GM04504 (cell line): ENCODE results near the gene ATG7.
"Not testable (repeated sequence)": the region's sequence is repeated elsewhere in the genome, so short reads cannot be mapped to it uniquely, and the experiment has no call there.

ENCODE experiments used
- DNase-seq: peaks from one replicate; pipeline ENCODE4 v3.0.0-alpha.2; 2012; ENCODE audit warnings: low read depth

ATG7 gene

DNA sequence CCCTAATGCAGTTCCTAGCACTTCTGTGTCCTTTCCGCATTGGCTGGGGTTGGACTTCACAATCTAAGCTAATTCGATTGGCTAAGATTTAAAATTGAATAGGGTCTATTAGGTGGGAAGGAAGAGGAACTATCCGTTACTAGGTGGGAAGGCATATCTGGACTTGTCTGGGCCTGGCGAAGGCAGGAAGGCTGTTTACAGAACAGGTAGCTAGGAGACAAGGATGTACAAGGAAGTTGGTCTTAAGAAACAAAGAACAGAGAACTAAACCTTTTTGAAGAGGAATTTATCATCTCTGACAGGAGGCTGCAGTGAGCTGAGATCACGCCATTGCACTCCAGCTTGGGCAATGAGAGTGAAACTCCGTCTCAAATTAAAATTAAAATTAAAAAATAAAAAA, 17.3 kb upstream of the ATG7 start:
- DNase-seq: no peak

DNA sequence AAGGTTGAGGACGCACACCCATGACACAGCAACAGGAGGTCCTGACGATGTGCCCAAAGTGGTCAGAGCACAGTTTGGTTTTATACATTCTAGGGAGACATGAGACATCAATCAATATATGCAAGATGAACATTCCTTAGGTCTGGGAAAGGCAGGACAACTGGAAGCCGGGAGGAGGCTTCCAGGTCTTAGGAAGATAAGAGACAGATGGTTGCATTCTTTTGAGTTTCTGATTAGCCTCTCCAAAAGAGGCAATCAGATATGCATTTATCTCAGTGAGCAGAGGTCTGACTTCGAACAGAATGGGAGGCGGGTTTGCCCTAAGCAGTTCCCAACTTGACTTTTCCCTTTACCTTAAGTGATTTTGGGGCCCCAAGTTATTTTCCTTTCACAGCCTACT, 16.7 kb upstream of the ATG7 start:
- DNase-seq: not testable (repeated sequence)

DNA sequence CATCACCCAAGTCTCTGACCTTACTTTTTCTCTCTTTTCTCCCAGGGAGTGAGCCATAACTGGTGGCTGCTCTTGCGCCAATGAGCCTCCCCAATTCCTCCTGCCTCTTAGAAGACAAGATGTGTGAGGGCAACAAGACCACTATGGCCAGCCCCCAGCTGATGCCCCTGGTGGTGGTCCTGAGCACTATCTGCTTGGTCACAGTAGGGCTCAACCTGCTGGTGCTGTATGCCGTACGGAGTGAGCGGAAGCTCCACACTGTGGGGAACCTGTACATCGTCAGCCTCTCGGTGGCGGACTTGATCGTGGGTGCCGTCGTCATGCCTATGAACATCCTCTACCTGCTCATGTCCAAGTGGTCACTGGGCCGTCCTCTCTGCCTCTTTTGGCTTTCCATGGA, 13.2 kb upstream of the ATG7 start:
- no peak for DNase-seq

DNA sequence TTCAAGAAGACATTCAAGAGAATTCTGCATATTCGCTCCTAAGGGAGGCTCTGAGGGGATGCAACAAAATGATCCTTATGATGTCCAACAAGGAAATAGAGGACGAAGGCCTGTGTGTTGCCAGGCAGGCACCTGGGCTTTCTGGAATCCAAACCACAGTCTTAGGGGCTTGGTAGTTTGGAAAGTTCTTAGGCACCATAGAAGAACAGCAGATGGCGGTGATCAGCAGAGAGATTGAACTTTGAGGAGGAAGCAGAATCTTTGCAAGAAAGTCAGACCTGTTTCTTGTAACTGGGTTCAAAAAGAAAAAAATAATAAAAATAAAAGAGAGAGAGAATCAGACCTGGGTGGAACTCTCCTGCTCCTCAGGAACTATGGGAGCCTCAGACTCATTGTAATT, 11.7 kb upstream of the ATG7 start:
- DNase-seq: no peak

DNA sequence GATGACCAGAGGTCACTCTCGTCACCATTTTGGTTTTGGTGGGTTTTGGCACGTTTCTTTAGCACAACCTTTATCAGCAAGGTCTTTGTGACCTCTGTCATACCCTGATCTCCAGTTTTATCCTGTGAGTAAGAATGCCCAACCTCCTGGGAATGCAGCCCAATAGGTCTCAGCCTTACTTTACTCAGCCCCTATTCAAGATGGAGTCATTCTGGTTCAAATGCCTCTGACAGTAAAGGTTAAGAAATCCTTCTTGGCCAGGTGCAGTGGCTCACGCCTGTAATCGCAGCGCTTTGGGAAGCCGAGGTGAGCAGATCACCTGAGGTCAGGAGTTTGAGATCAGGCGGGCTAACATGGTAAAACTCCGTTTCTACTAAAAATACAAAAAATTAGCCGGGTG, 3.2 kb upstream of the ATG7 start:
- DNase-seq: no peak

DNA sequence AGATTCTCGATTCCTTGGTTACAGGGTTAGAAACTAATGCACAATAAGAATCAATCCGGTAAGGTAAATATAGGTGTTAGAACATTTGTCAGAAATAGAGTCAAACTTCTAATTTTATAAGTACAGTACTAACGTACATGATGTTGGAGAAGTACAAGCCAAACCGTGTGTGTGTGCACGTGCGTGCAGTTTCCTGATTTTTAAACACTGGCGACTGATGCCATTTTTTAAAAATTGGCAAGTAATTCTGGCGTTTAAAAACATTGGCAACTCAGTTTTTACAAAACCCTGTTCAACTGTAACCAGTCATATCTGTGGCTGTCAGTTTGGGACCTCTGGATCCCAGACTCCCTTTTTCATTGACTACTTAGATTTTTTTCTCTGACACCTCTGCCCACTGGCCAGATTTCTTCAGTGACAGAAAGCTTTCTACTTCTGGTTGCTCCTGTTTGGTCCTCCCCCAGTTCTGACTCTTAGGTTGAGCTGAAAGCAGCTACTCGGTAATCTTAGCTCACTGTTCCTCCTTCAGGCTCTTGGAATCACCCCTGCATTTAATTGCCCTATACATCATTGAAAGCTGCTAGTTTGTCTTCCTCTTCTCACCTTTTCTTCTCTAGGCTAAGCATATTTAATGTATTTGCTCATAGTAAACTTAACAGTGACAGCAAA, 843 bp downstream of the ATG7 start:
- no peak for DNase-seq

DNA sequence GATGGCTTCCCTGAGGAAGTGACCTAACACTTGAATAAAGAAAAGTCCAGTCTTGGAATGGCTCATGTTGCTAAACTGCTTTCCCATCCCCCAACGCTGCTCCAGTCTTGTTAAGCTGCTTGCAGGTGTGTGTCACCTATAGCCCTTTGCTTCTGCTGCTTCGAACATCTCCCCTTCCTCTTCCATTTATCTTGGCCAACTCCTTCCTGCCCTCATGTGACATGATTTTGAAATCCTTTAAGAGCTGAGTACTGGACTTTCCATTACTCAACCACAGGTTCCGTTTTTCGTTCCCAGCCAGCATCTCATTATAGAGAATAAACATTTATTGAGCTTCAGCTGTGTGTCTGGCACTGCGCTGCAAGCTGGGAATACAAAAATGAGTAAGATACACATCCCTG, 1.7 kb downstream of the ATG7 start:
- no peak for DNase-seq

DNA sequence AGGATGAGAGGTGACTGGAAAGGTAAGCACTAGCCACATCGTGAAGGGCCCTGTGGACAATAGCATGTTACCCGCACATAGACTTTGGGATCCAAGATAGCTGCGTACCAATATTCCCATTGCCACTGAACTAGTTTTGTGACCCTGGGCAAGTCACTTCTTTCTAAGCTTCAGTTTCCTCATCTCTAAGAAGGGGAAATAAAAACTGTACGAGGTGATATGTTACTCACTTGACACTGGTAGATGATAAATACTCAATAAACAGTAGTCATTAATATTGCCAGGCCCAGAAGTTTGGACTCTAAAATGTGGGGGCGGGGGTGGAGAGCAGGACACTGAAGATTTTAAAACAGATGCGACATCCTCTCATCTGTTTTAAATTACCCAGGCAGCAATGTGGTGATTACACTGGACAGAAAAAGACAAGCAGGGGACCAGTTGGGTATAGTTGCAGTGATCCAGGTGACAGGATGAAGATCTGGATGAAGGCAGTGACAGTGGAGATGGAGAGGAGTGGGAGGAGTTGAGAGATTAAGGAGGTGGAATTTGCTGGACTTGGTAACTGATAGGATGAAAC, 2.5 kb downstream of the ATG7 start:
- DNase-seq: no peak

DNA sequence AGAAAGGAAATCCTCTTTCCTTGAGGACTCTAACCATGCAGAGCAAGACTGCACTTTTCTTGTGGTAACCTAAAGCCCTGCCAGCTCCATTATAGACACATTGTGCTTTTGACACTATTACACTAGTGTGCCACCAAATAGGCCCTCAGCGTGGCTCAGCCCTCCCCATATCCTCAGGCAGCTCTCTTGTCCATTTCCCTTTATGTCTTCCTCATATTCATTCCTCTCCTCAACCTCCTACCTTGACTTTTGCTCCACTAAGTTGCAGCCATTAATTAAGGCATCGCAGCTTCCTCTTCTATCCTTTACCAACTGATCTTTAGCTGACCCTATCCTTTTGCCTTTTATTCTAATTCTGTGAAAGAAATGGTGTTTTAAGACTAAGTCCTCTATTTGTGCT, 3.7 kb downstream of the ATG7 start:
- DNase-seq: no peak

DNA sequence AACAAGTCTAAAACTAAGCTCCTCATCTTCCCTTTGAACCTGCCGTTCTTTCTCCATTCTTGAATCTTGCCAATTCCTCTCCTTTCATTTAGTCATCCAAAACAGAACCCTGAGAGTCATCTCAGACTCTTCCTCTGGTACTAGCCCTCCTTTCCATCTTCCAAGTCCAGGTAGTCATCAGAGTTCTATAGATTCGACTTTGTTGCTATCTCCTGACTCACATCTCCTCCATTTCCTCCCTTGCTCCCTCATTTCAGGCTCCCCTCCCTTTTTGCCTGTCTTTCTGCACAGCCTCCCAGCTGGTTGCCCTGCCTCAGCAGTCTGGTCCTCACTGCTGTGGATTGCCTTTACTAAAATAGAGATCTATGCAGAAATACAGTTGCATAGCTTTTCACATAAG, 4.7 kb downstream of the ATG7 start:
- DNase-seq: no peak

DNA sequence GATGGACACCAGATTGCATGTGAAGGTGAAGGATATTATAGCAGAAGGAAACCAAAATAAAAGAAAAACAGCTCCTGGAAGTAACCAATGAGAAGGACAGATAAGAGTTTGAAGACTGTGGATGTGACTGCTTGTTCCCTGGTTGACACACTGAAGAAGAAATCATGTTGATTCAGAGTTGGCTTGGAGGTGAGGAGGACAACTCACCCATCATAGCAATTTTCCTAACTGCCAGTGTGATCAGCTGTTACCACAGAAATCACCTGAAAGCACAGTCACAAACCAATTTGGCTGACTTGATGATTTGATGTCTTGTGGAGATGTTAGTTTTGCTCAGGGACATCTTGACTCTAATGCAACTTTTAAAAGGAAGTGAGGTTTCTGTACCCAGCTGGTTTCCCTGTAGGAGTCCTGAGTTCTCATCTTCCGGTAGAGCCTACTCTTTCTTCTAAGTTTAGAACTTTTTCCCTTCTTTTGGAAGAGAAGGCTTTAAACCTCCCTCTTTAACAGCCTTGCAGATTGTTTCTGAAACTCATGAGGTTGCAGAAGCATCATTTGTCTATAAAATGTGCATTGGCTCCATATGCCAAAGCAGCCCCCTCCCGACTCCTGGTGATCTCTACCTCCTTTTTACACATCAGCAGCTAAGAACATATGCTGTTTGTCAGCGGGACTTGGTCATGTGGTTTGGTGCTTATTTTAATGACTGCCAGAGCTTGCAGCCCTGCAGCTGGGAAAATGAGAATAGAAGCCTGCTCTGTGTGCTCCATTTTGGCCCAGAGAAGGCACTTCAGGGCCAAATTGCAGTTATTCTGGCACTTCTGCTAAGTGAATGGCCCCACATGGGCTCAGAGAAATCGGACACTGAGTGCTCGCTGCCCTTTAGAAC, 10.3 kb downstream of the ATG7 start:
- DNase-seq: no peak

DNA sequence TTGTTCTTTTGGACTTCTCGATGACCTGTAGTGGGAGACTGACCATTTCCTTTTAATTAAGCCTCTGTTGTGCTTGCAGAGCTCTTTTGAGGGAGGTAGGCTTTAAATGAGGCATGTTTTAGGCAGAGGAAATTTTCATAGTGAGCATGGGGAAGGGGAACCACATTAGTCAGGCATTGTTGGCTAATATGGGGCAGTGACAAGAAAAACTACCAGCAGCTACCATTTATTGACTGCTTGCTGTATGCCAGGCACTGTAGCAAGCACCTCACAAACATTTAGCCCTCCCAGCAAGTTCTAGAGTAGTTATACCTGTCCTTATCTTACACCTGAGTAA, 10.9 kb downstream of the ATG7 start:
- no peak for DNase-seq

DNA sequence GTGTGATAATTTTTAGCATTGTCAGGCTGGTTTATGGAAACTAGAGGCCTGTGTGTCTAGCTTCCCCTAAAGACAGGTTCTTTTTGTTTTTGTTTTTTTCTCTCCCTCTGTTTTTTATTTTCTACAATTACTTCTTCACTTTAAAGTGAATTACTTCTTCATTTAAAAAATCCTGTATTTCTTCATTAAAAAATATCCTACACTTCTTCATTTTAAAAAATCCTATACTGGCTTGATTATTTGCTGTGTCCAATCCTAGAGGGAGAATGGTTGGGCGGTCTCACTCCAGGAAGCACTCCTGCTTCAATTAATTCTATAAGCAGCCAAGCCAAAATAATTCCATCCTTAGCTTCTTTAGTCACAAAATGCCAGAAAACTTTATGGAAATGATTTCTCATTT, 11.8 kb downstream of the ATG7 start:
- DNase-seq: no peak

DNA sequence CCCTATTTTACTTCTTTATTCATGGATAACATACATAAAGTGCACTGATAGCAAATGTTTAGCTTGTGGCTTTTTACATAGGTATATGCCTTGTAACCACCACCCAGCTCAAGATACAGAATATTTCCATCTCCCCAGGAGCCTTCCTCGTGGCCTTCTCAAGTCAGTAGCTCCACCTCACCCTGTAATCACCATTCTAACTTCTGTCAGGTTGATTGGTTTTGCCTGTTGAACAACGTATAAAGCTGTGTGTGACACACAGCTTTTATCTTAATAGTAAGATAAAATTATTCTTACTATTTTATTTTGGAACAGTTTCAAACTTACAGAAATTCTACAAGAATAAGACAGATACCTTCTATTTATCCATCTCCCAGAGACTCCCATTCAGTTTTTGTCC, 13.3 kb downstream of the ATG7 start:
- no peak for DNase-seq

DNA sequence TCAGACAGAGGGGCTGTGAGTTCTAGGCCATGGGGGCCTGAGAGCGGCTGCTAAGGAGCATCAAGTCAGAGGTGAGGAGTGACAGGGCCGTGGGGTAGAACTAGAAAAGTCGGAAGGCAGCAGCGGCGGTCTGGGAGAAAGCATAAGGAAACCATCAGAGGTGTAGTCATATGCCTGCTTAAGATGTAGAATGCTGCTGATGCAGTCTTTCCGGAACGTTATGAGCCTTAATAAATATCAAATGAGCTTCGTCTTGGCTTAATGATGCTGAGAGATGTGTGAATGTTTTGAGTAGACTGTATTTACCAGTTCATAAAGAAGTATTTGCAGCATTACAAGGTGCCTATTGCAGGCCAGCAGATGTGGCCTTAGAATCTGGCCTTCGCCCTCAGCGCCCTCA, 15.2 kb downstream of the ATG7 start:
- DNase-seq: no peak

DNA sequence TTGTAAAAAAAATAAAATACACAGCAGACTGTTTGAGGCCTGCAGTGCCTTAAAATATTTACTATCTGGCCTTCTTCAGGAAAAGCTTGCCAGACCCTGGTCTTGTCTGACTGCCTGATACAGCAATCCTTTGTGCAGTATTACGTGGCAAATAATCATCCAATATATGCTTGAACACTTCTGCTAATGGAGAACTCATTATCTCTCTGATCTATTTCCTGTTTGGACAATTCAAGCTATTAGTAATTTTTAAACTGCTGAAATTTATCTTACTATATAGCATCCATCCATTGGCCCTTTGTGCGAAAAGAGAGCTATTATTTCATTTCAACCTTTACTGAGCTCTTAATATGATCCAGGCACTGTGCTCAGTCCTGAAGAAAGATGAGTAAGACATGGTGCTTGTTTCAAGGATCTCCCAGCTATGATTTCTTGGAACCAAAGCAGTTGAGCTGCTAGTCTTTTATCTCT, 15.9 kb downstream of the ATG7 start:
- DNase-seq: no peak

DNA sequence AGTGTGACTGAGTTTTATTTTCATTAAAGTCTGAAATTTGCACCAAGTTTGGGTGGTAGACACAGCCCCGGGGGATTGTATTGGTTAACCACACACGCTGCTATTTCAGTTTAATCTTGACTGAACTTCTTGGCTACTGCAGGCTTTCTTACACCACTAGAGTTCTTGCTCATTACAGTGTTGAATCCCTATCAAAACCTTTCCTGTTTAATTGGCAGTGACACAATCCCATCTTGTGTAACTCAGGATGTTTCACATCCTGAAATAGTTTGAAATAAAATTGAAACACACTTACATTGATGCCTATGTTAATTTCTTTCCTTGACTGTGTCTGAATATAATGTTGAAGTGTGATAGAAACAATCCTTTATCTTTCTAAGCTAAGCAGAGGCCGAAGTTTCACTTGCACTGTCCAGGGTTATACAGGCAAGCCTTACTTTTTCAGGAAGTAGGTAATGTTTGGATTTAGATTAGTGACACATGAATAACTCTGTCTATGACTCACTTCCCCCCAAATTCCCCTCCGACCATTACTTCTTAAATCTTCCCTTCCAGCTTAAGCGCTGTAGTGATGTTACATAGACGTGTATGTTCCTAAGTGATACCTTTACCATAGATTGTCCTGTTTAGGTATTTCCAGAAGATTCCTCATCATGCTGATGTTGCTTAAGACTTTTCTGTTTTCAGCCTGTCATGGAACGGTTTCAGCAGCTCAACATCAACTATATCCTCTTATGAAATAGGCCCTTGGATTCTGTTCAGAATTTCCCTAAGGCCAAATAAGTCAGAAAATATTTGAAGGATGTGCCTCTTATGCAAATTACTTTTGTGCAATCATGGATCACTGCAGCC, 16.8 kb downstream of the ATG7 start:
- peak; percentile 84 for DNase-seq

DNA sequence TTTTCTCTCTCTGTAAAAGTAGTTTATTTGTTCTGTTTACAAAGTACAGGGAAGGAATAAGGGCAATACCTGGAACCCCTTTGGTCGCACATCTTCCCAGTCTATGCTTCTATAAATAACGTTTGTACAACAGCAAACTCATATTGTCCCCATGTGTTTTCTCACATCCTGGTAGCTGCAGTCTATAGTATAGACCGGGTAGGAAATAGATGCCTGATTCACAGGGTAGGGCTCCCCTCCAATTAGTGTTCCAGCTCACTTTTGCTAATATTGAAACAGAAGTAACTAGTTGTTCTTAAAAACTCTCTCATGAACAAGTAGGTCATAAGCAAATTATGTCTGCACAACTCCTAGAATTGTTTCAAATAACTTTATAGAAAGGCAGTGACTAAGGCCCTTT, 17.7 kb downstream of the ATG7 start:
- no peak for DNase-seq

DNA sequence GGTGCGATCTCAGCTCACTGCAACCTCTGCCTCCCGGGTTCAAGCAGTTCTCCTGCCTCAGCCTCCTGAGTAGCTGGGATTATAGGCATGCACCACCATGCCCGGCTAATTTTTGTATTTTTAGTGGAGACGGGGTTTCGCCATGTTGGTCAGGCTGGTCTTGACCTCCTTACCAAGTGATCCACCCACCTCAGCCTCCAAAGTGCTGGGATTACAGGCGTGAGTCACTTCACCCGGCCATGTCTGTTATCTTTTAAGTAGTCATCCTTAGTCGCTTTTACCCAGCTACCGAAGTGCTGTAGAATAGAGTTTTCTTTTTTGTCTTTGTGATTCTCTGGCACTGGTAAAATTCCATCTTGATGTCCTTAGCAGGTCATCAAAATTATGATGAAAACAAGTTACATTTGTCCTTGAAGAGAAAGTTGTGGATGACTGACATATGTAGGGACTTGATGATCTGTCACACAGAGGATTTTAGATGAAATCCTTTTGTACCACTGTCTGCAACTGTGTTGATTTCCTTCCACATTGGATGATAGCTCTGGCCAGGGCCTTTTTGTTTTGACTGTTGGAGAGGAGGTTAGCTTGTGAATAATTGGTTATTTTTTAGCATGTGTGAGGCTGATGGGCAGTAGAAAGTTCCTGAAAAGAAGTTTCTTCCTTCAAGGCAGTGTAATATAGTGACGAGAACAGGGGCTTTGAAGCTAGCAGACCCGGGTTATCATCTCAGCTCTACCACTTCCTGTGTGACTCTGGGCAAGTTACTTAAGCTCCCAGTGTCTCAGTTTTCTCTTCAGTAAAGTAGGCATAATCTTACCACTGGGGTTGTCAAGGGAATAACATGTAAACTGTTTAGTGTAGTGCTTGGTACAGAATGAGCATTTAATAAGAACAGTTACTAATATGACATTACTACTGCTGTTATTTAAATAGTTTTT, 18.8 kb downstream of the ATG7 start:
- no peak for DNase-seq

DNA sequence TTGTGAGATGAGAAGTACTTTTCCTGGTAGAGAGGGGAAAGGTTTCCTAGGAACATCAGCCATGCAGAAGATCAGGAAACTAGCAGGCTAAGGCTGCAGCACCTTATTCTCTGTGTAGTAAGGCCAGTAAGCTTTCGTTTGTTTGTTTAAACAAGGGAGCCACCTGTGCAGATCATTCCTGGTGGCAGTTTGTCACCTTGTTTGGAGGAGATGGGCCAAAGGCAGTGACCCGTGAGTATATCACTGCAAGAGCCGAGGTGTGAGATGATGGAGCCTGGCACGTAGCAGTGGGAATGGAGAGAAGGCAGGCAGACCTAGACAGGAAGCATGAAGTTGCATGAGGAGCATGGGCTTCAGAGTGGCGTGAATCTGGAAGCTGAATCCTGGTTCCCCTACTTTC, 19.6 kb downstream of the ATG7 start:
- DNase-seq: no peak

DNA sequence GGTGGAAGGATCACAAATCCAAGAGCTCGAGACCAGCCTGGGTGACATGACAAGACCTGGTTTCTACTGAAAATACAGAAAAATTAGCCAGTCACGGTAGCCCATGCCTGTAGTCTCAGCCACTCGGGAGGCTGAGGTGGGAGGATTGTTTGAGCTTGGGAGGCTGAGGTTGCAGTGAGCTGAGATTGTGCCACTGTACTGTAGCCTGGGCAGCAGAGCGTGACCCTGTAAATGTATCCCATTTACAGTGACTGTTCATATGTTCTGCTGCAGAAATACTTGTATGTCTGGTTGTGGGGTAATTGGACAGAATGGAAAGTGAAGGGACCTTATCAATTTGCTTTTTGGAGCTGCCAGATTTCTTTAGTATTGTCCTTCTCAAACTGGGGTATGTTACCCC, 24.9 kb downstream of the ATG7 start:
- no peak for DNase-seq
